Kidney capillary endothelial cell (primary cell): ENCODE results near the gene MIPOL1.
"Not testable (repeated sequence)": the region's sequence is repeated elsewhere in the genome, so short reads cannot be mapped to it uniquely, and the experiment has no call there.

ENCODE experiments used
- DNase-seq: peaks from one replicate; pipeline ENCODE4 v3.0.0-alpha.2; 2018; ENCODE audit warnings: low spot score

MIPOL1 gene

DNA sequence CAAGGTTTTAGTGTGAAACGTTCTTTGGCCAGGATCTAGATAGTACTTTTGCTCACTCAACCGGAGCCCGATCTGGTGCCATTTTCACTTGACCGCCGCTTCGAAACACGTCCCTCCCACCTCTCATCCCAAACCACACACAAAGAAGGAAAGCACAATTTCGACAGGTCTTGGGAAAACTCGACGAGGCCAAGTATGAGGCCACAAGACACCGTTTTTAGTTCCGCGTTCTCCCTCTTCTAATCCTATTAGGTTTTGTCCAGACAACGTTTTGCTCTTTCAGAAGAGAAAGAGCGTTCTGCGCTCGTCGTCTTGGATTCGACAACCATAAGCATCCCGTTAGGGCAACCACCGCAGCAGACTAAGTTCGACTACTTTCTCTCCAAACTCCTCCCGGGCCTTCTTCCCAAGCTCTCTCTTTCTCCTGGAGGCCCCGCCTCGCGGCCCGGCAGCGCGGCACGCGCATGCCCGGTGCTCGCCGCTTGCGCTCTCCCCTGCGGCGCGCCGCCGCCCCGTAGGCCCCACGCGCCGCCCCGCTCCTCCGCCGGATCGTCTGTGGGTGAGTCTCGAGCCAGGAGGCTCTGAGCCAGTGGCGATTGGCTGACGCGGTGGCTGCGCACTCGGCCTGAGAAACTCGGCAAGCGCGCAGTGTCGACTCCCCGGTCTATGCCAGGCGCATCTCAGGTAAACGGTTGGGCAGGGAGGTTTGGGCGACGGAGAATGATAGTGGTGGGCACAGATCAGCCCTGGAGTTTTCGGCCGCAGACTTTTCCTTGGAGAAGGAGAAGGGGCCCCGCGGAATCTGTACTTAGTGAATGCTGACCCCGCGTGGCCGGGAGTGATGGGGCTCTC, at the start of gene MIPOL1:
Gene MIPOL1, plus strand, starts transcription at position 517 of the 852 bp plus-strand sequence. CDS start 49,952 bp downstream, outside the sequence.
- DNase-seq, result peak; percentile 86

- peak; percentile 34 for DNase-seq
Measured at GRCh38 chr14:37150414-37150813, 47.3 kb upstream of the MIPOL1 start.

- DNase-seq, result no peak
Measured at GRCh38 chr14:37153005-37153404, 44.7 kb upstream of the MIPOL1 start.

- no peak for DNase-seq
Measured at GRCh38 chr14:37153483-37153882, 44.3 kb upstream of the MIPOL1 start.

- no peak for DNase-seq
Measured at GRCh38 chr14:37157987-37158386, 39.8 kb upstream of the MIPOL1 start.

DNA sequence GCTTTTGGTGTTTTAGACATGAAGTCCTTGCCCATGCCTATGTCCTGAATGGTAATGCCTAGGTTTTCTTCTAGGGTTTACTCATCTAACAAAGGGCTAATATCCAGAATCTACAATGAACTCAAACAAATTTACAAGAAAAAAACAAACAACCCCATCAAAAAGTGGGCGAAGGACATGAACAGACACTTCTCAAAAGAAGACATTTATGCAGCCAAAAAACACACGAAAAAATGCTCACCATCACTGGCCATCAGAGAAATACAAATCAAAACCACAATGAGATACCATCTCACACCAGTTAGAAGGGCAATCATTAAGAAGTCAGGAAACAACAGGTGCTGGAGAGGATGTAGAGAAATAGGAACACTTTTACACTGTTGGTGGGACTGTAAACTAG, 35.4 kb upstream of the MIPOL1 start:
- DNase-seq, result not testable (repeated sequence)

GRCh38 chr14:37165794-37166193, 31.9 kb upstream of the MIPOL1 start:
- DNase-seq, result no peak

- DNase-seq, result no peak
Measured at GRCh38 chr14:37167151-37168047, 30.3 kb upstream of the MIPOL1 start.

DNA sequence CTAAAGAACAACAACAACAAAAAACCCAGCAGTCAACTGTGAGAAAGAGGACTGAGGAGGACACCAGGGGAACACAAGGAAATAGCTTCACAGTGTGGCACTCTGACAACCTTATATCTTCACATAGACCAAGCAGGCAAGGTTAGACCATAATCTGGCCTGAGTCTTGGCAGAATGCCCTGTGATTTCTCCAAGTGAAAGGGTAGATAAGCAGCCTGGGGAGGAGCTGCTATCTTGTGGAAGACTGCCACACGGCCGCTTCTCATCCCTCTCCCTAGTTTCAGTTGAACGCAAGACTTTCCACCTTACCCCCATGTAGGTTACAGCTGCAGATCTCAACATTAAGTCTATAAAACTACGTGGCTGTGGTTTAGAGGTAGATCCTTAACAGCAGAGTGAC, 29.0 kb upstream of the MIPOL1 start:
- DNase-seq, result no peak

DNA sequence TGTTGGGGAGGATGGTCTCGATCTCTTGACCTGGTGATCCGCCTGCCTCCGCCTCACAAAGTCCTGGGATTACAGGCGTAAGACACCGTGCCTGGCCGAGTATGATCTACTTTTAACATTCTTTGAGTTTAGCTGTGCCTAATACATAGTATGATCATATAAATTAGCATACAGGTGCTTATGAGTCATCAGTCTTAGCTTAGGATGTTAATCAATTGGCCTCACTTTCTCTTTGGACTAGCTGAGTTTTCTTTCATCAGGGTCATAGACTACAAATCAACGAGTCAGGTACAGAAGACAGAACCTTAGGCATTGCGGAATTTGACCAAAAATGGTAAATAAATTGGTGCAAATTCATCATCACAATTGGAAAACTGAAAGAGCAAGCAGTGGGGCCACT, 27.5 kb upstream of the MIPOL1 start:
- no peak for DNase-seq

- no peak for DNase-seq
Measured at GRCh38 chr14:37170993-37171392, 26.7 kb upstream of the MIPOL1 start.

GRCh38 chr14:37171678-37172023, 26.1 kb upstream of the MIPOL1 start:
- no peak for DNase-seq

DNA sequence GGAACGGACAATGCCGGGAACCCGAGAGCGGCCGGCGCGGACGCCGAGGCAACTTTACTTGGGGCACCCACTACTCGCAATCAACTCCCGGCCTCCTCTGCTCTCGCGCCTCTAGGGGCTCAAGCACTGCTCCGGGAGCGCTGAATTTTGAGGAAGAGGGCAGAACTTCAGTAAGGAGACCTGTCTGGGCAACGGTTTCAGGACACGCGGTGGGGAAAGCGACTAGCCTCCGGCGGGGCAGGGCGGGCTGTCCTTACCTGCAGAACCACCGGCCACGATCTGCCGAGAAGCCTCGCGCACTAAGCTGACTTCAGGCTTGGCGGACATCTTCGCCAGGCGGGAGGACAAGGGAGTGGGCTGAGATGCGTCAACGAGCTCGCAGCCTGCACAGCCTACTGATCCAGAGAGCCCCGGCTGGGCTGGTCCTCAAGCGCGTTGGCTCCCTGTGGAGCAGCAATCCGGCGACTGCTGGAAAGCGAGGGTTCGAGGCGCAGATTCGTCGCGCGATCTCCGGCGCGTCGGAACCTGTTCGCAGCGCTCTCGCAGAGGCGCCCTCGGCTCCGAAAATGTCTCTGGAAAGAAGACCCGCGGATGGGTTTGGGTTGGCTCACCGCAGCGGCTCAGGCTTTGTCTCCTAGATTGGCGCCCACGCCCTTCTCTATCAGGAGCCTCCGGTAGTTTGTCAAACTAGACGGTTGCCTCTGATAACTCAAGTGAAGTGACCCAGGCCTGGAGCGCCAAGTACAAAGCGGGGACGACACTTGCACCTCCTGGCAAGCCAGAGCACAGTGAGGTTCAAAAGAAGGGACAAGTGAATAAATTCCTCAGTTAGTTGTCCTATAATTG, 25.5 kb upstream of the MIPOL1 start, which contains the start of gene SLC25A21:
Gene SLC25A21, minus strand, starts transcription at position 583 of the 846 bp plus-strand sequence.
- peak; percentile 78 for DNase-seq

GRCh38 chr14:37172936-37173614, 24.7 kb upstream of the MIPOL1 start:
- DNase-seq, result no peak

DNA sequence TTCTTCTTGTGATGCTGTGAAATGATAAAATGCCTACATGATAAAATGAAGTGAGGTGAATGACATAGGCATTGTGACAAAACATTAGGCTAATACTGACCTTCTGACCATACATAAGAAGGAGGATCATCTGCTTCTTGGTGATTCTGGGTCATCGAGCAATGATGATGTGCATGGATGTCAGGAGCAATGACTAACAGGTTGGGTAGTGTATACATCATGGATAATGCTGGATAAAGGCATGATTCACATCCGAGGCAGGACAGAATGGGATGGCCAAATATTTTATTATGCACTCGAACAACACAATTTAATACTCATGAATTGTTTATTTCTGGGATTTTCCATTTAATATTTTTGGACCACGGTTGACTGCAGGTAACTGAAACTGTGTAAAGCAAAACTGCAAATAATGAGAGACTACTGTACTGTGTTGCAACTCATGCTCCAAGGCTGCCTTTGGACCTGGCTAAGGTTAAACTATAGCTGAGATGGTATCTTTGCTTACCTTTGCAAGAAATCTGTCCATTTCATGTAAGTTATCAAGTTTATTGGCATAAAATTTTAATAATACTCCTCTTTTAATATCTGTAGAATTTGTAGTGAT, 17.7 kb upstream of the MIPOL1 start:
- DNase-seq, result no peak

DNA sequence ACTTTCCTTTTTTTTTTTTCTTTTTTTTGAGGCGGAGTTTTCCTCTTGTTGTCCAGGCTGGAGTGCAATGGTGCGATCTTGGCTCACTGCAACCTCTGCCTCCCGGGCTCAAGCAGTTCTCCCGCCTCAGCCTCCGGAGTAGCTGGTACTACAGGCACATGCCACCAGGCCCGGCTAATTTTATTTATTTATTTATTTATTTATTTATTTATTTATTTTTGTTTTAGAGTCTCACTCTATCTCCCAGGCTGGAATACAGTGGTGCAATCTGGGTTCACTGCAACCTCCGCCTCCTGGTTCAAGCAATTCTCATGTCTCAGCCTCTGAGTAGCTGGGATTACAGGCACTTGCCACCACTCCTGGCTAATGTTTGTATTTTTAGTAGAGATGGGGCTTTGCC, 16.9 kb upstream of the MIPOL1 start:
- DNase-seq, result not testable (repeated sequence)

- no peak for DNase-seq
Measured at GRCh38 chr14:37181441-37181840, 16.3 kb upstream of the MIPOL1 start.

DNA sequence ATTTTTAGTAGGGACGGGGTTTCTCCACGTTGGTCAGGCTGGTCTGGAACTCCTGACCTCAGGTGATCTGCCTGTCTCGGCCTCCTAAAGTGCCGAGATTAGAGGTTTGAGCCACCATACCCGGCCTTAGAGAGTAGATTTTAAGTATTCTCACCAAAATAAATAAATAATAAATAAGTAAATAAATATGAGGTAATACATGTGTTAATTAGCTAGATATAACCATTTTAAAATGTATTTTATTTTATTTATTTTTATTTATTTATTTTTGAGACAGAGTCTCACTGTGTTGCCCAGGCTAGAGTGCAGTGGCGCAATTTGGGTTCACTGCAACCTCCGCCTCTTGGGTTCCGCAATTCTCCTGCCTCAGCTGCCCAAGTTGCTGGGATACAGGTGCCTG, 13.2 kb upstream of the MIPOL1 start:
- DNase-seq, result not testable (repeated sequence)

GRCh38 chr14:37185670-37186069, 12.1 kb upstream of the MIPOL1 start:
- DNase-seq, result no peak

DNA sequence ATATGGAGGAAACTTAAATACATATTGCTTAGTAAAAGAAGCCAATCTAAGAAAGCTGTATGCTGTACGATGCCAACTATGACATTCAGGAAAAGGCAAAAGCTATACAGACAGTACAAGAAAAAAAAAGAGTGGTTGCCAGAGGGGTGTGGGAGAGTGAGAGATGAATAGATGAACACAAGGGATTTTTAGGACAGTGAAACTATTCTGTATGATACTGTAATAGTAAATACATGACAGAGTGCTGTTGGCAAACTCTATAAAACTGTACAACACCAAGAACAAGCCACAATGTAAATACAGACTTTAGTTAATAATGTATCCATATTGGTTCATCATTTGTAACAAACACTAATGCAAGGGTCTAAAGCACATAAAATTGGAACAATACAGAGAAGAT, 10.9 kb upstream of the MIPOL1 start:
- DNase-seq, result no peak

GRCh38 chr14:37187294-37187693, 10.4 kb upstream of the MIPOL1 start:
- DNase-seq, result no peak
